ENCODE measurements around the gene FAM98C. TPM values are rescaled to one million over a fixed set of nuclear protein-coding genes. Genes with fewer than 3 reads are reported as not detected.

FAM98C gene
- total and polyA plus RNA-seq, 2 experiments from 2014 or later = 9.9 to 20.2 TPM

DNA sequence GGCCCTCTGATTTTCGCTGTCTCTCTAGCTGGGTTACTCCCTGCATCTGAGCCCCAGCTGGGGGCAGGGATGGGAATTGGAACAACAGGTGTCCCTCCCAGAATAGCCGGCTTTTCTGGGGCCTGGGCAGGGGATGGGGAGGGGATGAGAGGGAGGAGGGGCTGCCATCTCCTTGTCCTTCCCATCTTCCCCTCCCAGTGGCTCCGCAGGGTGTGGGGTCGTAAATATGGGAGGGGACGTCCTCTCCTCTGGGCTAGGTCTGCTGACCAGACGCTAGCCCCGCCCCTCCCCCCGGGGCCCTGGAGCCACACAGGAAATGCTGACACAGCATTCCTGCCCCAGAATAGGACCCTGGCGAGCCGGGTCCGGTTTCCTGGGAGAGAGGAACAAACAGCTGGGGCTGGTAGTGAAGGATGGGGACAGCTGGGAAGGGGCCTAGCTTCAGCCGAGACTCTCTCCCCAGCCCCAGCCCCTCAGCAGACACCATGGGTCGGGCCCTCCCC, 31.7 kb downstream of the FAM98C start:
- WGBS (ENCODE audit: low lambda C conversion rate, missing lambda C conversion rate) = 13% methylated on average over 12 of the region's 13 CpGs
- H3K27ac ChIP-seq = no peak overlapping the region
- no peak overlapping the region for H3K4me3 ChIP-seq
- H3K4me2 ChIP-seq = no peak overlapping the region
- no peaks in the 10 kb centered on the region for H3K79me2 ChIP-seq
- no peak for TF ChIP-seq EZH2 (IDR thresholded peaks at IDR 0.05; ENCODE audit: borderline replicate concordance)
- TF ChIP-seq, protein P1, sequence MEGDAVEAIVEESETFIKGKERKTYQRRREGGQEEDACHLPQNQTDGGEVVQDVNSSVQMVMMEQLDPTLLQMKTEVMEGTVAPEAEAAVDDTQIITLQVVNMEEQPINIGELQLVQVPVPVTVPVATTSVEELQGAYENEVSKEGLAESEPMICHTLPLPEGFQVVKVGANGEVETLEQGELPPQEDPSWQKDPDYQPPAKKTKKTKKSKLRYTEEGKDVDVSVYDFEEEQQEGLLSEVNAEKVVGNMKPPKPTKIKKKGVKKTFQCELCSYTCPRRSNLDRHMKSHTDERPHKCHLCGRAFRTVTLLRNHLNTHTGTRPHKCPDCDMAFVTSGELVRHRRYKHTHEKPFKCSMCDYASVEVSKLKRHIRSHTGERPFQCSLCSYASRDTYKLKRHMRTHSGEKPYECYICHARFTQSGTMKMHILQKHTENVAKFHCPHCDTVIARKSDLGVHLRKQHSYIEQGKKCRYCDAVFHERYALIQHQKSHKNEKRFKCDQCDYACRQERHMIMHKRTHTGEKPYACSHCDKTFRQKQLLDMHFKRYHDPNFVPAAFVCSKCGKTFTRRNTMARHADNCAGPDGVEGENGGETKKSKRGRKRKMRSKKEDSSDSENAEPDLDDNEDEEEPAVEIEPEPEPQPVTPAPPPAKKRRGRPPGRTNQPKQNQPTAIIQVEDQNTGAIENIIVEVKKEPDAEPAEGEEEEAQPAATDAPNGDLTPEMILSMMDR (IDR thresholded peaks at IDR 0.05; ENCODE audit: poor library complexity) = no peak
- no peak for TF ChIP-seq EZH2phosphoT487 (IDR thresholded peaks at IDR 0.05; ENCODE audit: low read depth, severe bottlenecking, unreplicated experiment)
- H3K4me1 ChIP-seq (ENCODE audit: insufficient read depth) = no peaks in the 10 kb centered on the region
- no peak overlapping the region for H2AFZ ChIP-seq
- DNase-seq (ENCODE audit: low spot score) = peak; percentile 25
- H3K36me3 ChIP-seq (replicated peaks; ENCODE audit: insufficient read depth, low read depth) = no peaks in the 10 kb centered on the region
- no peaks in the 10 kb centered on the region for H3K9me2 ChIP-seq (replicated peaks; ENCODE audit: insufficient read depth)
- no peaks in the 10 kb centered on the region for H3K9me3 ChIP-seq (ENCODE audit: low read depth)
- H3K27me3 ChIP-seq = peaks cover 16% of the 10 kb centered on the region
- H4K20me1 ChIP-seq (ENCODE audit: insufficient read depth, poor library complexity, severe bottlenecking) = no peaks in the 10 kb centered on the region

- no peaks in the 10 kb centered on the region for H3K9me3 ChIP-seq (ENCODE audit: low read depth)
- no peaks in the 10 kb centered on the region for H3K4me1 ChIP-seq (ENCODE audit: insufficient read depth)
- DNase-seq (ENCODE audit: low spot score) = no peak
- H2AFZ ChIP-seq = no peak overlapping the region
- 93% methylated on average over 6 of the region's 6 CpGs for WGBS (ENCODE audit: low lambda C conversion rate, missing lambda C conversion rate)
- H3K4me3 ChIP-seq = no peak overlapping the region
- H3K9me2 ChIP-seq (replicated peaks; ENCODE audit: insufficient read depth) = no peaks in the 10 kb centered on the region
- TF ChIP-seq EZH2 (IDR thresholded peaks at IDR 0.05; ENCODE audit: borderline replicate concordance) = no peak
- no peak for TF ChIP-seq EZH2phosphoT487 (IDR thresholded peaks at IDR 0.05; ENCODE audit: low read depth, severe bottlenecking, unreplicated experiment)
- TF ChIP-seq, protein P1 (IDR thresholded peaks at IDR 0.05; ENCODE audit: poor library complexity) = no peak
- no peaks in the 10 kb centered on the region for H4K20me1 ChIP-seq (ENCODE audit: insufficient read depth, poor library complexity, severe bottlenecking)
- no peaks in the 10 kb centered on the region for H3K36me3 ChIP-seq (replicated peaks; ENCODE audit: insufficient read depth, low read depth)
- peaks cover 16% of the 10 kb centered on the region for H3K27me3 ChIP-seq
- no peak overlapping the region for H3K27ac ChIP-seq
- no peaks in the 10 kb centered on the region for H3K79me2 ChIP-seq
- H3K4me2 ChIP-seq = no peak overlapping the region
Observed at GRCh38 chr19:38437295-38437694, 34.4 kb downstream of the FAM98C start.

- Histone ChIP-seq H2AFZ (no peak overlapping the region), H3K27ac (no peak overlapping the region), H3K4me1 (ENCODE audit: insufficient read depth) (no peaks in the 10 kb centered on the region), H3K4me3 (no peak overlapping the region), H3K36me3 (replicated peaks; ENCODE audit: insufficient read depth, low read depth) (no peaks in the 10 kb centered on the region), H3K9me3 (ENCODE audit: low read depth) (no peaks in the 10 kb centered on the region), H3K27me3 (peaks cover 16% of the 10 kb centered on the region), H3K9me2 (replicated peaks; ENCODE audit: insufficient read depth) (no peaks in the 10 kb centered on the region), H3K4me2 (no peak overlapping the region), H4K20me1 (ENCODE audit: insufficient read depth, poor library complexity, severe bottlenecking) (no peaks in the 10 kb centered on the region), H3K79me2 (no peaks in the 10 kb centered on the region)
- DNase-seq (ENCODE audit: low spot score) = no peak
- 83% methylated on average over 2 of the region's 2 CpGs for WGBS (ENCODE audit: low lambda C conversion rate, missing lambda C conversion rate)
- TF ChIP-seq EZH2 (IDR thresholded peaks at IDR 0.05; ENCODE audit: borderline replicate concordance) = no peak
- TF ChIP-seq, protein P1 (IDR thresholded peaks at IDR 0.05; ENCODE audit: poor library complexity) = no peak
Observed at GRCh38 chr19:38437917-38438316, 35.0 kb downstream of the FAM98C start.

GRCh38 chr19:38440592-38440991, 37.7 kb downstream of the FAM98C start:
- Histone ChIP-seq H3K27me3 (no peaks in the 10 kb centered on the region), H3K9me2 (replicated peaks; ENCODE audit: insufficient read depth) (no peaks in the 10 kb centered on the region), H3K4me1 (ENCODE audit: insufficient read depth) (no peaks in the 10 kb centered on the region), H3K9me3 (ENCODE audit: low read depth) (no peaks in the 10 kb centered on the region), H3K36me3 (replicated peaks; ENCODE audit: insufficient read depth, low read depth) (no peaks in the 10 kb centered on the region), H2AFZ (no peak overlapping the region), H3K27ac (no peak overlapping the region), H3K4me3 (no peak overlapping the region), H4K20me1 (ENCODE audit: insufficient read depth, poor library complexity, severe bottlenecking) (no peaks in the 10 kb centered on the region), H3K4me2 (no peak overlapping the region), H3K79me2 (no peaks in the 10 kb centered on the region)
- DNase-seq (ENCODE audit: low spot score) = no peak
- 91% methylated on average over 14 of the region's 14 CpGs for WGBS (ENCODE audit: low lambda C conversion rate, missing lambda C conversion rate)
- TF ChIP-seq EZH2phosphoT487 (IDR thresholded peaks at IDR 0.05; ENCODE audit: low read depth, severe bottlenecking, unreplicated experiment) = no peak
- TF ChIP-seq, protein P1 (IDR thresholded peaks at IDR 0.05; ENCODE audit: poor library complexity) = no peak
- no peak for TF ChIP-seq EZH2 (IDR thresholded peaks at IDR 0.05; ENCODE audit: borderline replicate concordance)
